Liver (tissue), 3 donors: ENCODE measurements around the gene LPCAT1.

ENCODE experiments used
- EGR1 ChIP-seq, 2 donors: IDR thresholded peaks; 2 replicates each; pipeline ENCODE4 v1.6.1; 2016 to 2018; ENCODE audit warnings: antibody characterized with exemption in 2 of 2, low read depth in 2 of 2
- FOXA1 ChIP-seq: IDR thresholded peaks from 2 replicates; pipeline ENCODE4 v1.6.1; 2016; ENCODE audit warnings: antibody characterized with exemption
- GABPA ChIP-seq, 2 donors: IDR thresholded peaks in 1 of 2; conservative IDR thresholded peaks in 1 of 2; 2 replicates each; pipeline ENCODE4 v1.6.1; 2016; ENCODE audit warnings: antibody characterized with exemption in 2 of 2, mild to moderate bottlenecking in 1 of 2, moderate library complexity in 1 of 2
- HNF4G ChIP-seq: IDR thresholded peaks from 2 replicates; pipeline ENCODE4 v1.6.1; 2016; ENCODE audit warnings: antibody characterized with exemption
- RAD21 ChIP-seq, 2 donors: IDR thresholded peaks; 2 replicates each; pipeline ENCODE4 v1.6.1; 2016; ENCODE audit warnings: antibody characterized with exemption in 2 of 2, mild to moderate bottlenecking in 2 of 2
- RXRA ChIP-seq, 2 donors: IDR thresholded peaks; 2 replicates each; pipeline ENCODE4 v1.6.1; 2017 to 2018; ENCODE audit warnings: antibody characterized with exemption in 2 of 2, mild to moderate bottlenecking in 1 of 2
- TAF1 ChIP-seq: conservative IDR thresholded peaks from 2 replicates; pipeline ENCODE4 v1.6.1; 2016; ENCODE audit warnings: antibody characterized with exemption, mild to moderate bottlenecking
- TF ChIP-seq, protein P1 (sequence below): fragments of 150-350 bp; IDR thresholded peaks from 2 replicates; pipeline ENCODE4 v1.5.1; 2017; ENCODE audit warnings: improper control_type of control experiment, low read depth, low read length; ENCODE audit not compliant: missing input control
- TF ChIP-seq, protein P2 (sequence below): IDR thresholded peaks from 2 replicates; pipeline ENCODE4 v1.6.1; 2016; ENCODE audit warnings: antibody characterized with exemption
- TF ChIP-seq, protein P3 (sequence below): IDR thresholded peaks from 2 replicates; pipeline ENCODE4 v1.6.1; 2016; ENCODE audit warnings: antibody characterized with exemption
- TF ChIP-seq, protein P4 (sequence below): IDR thresholded peaks from 2 replicates; pipeline ENCODE4 v1.6.1; 2016; ENCODE audit warnings: antibody characterized with exemption
- donor health status: healthy.
- donor health status: healthy.

DNA sequence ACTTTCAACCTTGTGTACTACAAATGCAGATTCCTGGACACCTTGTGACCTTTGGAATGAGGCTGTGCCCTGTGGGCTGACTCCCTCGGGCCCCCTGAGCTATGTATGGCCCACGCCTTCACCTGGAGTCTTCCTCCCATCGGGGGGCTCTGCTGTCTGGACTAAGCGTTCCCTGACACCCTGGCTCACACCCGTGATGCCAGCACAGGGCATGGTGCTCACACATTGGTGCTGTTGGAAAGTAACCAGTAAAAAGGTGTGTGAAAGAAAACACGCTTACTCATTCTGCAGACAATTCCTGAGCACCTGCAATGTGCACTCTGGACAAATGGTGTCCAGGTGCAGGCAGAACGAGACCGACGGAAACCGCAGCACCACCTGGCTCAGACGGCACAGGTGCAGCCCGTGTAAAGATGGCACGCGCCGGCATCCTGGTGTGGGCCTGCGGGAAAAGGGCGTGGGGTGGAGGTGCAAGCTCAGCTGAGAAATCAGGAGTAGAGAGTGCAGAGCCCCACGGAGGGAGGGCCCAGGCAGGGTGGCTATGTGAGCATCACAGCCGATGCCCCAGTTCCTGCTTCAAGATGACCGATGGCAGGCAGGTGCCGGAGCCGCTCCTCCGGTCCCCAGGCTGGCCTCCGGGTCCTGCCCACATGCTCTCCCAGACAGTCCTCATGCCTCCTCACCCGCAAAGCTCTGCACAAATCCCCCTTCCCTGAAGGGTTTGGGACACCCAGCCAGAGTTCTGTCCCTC lies 11.0 kb downstream of the LPCAT1 start:
- TF ChIP-seq, protein P1, sequence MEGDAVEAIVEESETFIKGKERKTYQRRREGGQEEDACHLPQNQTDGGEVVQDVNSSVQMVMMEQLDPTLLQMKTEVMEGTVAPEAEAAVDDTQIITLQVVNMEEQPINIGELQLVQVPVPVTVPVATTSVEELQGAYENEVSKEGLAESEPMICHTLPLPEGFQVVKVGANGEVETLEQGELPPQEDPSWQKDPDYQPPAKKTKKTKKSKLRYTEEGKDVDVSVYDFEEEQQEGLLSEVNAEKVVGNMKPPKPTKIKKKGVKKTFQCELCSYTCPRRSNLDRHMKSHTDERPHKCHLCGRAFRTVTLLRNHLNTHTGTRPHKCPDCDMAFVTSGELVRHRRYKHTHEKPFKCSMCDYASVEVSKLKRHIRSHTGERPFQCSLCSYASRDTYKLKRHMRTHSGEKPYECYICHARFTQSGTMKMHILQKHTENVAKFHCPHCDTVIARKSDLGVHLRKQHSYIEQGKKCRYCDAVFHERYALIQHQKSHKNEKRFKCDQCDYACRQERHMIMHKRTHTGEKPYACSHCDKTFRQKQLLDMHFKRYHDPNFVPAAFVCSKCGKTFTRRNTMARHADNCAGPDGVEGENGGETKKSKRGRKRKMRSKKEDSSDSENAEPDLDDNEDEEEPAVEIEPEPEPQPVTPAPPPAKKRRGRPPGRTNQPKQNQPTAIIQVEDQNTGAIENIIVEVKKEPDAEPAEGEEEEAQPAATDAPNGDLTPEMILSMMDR: no peak
- TF ChIP-seq RAD21 (IDR thresholded peaks at IDR 0.05) (no peak), RXRA (IDR thresholded peaks at IDR 0.05) (no peak), FOXA1 (no peak), TAF1 (no peak), HNF4G (no peak), GABPA (IDR thresholded peaks at IDR 0.05 in 1 of 2, conservative IDR thresholded peaks at IDR 0.05 in 1 of 2) (no peak), EGR1 (IDR thresholded peaks at IDR 0.05; ENCODE audit: low read depth in 2 of 2) (no peak)
- TF ChIP-seq, protein P2, sequence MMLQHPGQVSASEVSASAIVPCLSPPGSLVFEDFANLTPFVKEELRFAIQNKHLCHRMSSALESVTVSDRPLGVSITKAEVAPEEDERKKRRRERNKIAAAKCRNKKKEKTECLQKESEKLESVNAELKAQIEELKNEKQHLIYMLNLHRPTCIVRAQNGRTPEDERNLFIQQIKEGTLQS: no peak
- TF ChIP-seq, protein P3, sequence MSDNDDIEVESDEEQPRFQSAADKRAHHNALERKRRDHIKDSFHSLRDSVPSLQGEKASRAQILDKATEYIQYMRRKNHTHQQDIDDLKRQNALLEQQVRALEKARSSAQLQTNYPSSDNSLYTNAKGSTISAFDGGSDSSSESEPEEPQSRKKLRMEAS: no peak
- TF ChIP-seq, protein P4, sequence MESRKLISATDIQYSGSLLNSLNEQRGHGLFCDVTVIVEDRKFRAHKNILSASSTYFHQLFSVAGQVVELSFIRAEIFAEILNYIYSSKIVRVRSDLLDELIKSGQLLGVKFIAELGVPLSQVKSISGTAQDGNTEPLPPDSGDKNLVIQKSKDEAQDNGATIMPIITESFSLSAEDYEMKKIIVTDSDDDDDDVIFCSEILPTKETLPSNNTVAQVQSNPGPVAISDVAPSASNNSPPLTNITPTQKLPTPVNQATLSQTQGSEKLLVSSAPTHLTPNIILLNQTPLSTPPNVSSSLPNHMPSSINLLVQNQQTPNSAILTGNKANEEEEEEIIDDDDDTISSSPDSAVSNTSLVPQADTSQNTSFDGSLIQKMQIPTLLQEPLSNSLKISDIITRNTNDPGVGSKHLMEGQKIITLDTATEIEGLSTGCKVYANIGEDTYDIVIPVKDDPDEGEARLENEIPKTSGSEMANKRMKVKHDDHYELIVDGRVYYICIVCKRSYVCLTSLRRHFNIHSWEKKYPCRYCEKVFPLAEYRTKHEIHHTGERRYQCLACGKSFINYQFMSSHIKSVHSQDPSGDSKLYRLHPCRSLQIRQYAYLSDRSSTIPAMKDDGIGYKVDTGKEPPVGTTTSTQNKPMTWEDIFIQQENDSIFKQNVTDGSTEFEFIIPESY: no peak
